Right hindlimb (tissue), 1 donor: ENCODE results near the gene NFS1.

Experiments
- DNase-seq: peaks from one replicate; pipeline ENCODE4 v3.0.0-alpha.2; 2018

Gene NFS1

GRCh38 chr20:35635652-35636051 is 63.5 kb downstream of the NFS1 start:
- no peak for DNase-seq

DNA sequence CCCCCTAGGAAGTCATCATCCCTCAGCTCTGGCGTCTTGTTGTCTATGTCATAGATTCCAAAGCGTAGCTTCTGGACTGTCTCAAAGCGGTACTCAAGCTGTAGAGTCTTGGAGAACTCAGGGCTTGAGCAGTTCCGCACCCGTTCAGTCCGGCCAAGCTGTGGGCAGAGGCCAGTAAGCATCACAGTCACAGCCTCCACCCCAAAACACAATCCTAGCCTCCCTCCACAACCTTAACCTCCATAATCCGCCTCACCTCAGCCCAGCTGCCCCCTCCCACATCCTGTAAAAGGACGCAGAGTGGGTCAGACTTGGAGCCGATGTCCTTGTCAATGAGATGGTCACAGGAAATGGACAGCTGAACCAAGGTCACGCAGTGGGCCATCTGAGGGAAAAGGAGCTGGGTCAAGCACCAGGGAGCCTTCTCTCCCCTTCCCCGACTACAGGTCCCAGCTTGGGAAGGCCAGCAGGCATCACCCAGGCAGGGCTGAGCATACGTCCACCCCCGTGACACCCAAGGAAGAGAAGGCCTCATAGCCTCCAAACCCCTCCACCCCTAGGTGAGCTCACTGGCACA is 66.5 kb downstream of the NFS1 start:
- no peak for DNase-seq

GRCh38 chr20:35630636-35631035 is 68.5 kb downstream of the NFS1 start:
- DNase-seq = no peak

DNA sequence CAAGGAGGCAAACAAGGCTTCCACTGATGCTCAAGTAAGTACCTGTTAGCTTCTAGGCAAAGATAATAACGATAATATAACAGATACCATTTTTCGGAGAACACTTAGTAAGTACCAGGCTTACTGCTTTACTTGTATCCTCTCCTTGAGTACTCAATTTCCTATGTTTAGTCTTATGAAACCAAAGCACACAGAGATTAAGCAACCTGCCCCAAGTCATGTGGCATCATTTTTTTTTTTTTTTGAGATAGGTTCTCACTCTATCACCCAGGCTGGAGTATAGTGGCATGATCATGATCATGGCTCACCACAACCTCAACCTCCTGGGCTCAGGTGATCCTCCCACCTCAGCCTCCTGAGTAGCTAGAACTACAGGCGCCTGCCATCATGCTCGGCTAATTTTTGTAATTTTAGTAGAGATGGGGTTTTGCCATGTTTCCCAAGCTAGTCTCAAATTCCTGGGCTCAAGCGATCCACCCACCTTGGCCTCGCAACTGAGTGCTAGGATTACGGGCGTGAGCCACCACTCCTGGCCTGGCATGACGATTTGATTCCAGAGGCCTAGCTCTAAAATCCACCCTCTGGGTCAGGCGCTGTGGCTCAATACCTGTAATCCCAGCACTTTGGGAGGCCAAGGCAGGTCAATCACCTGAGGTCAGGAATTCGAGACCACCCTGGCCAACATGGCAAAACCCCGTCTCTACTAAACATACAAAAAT is 69.6 kb downstream of the NFS1 start:
- no peak for DNase-seq

DNA sequence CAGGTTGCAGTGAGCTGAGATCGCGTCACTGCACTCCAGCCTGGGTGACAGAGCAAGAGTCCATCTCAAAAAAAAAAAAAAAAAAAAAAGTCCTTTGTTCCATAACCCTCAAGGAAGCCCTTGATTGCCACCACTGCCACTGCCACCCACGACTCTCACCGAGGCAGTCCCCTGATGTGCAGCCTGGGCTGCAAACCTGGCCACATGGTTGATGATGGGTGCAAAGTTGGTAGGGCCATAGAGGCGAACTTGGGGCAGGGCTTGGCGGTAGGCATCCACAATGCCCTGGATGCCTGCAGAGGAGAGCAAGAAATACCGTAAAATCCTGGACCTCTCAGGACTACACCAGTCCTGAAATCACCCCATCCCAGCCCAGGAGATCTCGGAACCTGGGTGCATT is 72.0 kb downstream of the NFS1 start:
- no peak for DNase-seq

GRCh38 chr20:35626386-35627001 is 72.7 kb downstream of the NFS1 start:
- DNase-seq = no peak

DNA sequence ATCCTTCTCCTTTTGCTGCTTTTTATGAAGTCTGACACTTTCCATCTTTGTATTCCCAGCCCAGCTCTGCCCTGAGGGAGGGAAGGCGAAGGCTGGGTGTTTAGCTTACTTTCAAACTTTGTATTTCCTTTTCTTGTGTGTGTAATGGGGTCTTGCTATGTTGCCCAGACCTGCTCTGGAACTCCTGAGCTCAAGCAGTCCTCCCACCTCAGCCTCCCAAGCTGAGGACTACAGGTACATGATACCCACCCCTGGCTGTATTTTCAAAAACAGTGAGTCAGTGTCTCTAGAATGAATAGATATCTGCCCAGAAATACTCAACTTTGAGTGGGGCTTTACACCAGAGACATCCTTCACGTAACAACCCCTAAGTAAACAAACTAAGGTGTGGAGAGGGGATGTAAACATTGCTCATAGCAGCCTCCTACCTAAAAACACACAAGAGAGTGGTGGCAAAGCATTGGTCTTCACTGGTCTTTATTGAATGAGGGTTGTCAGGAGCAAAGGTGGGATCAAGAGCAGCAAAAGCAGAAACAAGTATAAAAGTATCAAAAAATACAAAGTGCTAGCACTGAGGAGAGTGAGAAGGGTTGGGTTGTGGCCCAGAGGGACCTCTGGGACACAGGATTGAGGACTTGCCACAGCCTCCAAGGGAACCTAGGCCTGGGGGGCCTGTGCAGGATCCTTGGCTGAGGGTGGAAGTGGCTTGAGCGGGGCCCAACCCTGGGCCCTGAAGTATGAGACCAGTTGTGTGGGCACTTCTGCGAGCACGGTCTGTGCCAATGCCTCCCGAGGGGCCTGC is 73.4 kb downstream of the NFS1 start:
- DNase-seq = no peak

DNA sequence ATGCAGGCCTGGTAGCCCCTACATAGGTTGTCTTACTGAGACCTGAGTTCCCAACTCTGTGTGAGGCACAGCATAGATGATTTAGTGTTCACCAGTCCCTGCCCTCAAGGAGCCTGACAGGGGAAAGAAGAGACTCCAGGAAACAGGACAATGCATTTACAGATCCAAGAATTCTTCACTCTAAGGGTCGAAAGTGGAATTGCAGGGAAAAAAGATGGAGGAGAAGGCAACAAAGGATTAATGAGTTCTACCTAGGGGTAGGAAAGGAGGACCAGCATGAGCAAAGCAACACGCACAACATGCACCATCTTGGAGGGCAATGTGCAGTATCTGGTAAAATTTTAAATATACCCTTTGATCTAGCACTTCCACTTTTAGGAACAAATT is 77.6 kb downstream of the NFS1 start:
- DNase-seq = no peak

- DNase-seq = no peak
These were observed 78.2 kb downstream of the NFS1 start for GRCh38 chr20:35620818-35621559.

- DNase-seq = peak; percentile 93
These were observed 79.7 kb downstream of the NFS1 start for GRCh38 chr20:35619196-35620095.

GRCh38 chr20:35618263-35619131 is 80.7 kb downstream of the NFS1 start:
- DNase-seq = peak; percentile 57
